Kidney epithelial cell (primary cell): ENCODE data around the gene CTU1. TPM values are rescaled to one million over a fixed set of nuclear protein-coding genes. Genes with fewer than 3 reads are reported as not detected.

Source experiments
- DNase-seq: peaks from one replicate; pipeline ENCODE4 v3.0.0-alpha.2; 2010; ENCODE audit warnings: low read depth
- H3K27me3 ChIP-seq: 2 replicates; pipeline ENCODE4 v1.6.0; 2011; ENCODE audit warnings: low read length; ENCODE audit not compliant: control insufficient read depth, insufficient read depth
- H3K36me3 ChIP-seq: 2 replicates; pipeline ENCODE4 v1.5.1; 2011; ENCODE audit warnings: low read length; ENCODE audit not compliant: control insufficient read depth, insufficient read depth
- H3K4me3 ChIP-seq: 2 replicates; pipeline ENCODE4 v1.5.1; 2011; ENCODE audit warnings: low read depth, mild to moderate bottlenecking, control low read depth, low read length
- total RNA-seq: library from RNA; depleted of rRNA; stranded (reverse); fragments of >200 nt; gene quantifications from 2 replicates; pipeline ENCODE4 v1.2.3, GENCODE V29; 2015
- TF ChIP-seq, protein P1 (sequence below): IDR thresholded peaks from 2 replicates; pipeline ENCODE4 v1.5.1; 2011; ENCODE audit warnings: mild to moderate bottlenecking, moderate library complexity, low read length, control low read depth, inconsistent platforms; ENCODE audit not compliant: insufficient read depth, poor library complexity, severe bottlenecking

CTU1 gene
- total RNA-seq, 1 donor from 2014 or later = 23.6 TPM

DNA sequence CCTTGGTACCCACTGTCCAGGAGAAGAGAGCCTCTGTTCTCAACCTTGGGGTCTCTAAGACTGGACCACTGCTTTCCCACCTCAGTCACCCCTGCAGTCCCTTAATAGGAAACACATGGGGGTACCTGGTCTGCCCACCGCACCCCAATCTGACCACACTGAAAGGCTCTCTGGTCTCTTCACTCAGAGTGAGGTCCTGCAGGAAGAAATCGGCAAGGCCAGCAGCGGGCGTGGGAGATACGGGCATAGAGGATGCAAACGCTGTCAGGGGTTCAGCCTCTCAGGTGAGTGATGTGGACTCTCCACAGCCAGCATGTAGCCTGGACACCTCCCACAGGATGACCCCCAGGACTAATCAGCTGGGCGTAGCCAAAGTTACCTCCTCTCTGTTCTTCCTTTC is 20.0 kb upstream of the CTU1 start:
- H3K4me3 ChIP-seq = no peak overlapping the region
- no peaks in the 10 kb centered on the region for H3K36me3 ChIP-seq
- H3K27me3 ChIP-seq = no peaks in the 10 kb centered on the region
- TF ChIP-seq, protein P1, sequence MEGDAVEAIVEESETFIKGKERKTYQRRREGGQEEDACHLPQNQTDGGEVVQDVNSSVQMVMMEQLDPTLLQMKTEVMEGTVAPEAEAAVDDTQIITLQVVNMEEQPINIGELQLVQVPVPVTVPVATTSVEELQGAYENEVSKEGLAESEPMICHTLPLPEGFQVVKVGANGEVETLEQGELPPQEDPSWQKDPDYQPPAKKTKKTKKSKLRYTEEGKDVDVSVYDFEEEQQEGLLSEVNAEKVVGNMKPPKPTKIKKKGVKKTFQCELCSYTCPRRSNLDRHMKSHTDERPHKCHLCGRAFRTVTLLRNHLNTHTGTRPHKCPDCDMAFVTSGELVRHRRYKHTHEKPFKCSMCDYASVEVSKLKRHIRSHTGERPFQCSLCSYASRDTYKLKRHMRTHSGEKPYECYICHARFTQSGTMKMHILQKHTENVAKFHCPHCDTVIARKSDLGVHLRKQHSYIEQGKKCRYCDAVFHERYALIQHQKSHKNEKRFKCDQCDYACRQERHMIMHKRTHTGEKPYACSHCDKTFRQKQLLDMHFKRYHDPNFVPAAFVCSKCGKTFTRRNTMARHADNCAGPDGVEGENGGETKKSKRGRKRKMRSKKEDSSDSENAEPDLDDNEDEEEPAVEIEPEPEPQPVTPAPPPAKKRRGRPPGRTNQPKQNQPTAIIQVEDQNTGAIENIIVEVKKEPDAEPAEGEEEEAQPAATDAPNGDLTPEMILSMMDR = no peak
- DNase-seq = no peak

DNA sequence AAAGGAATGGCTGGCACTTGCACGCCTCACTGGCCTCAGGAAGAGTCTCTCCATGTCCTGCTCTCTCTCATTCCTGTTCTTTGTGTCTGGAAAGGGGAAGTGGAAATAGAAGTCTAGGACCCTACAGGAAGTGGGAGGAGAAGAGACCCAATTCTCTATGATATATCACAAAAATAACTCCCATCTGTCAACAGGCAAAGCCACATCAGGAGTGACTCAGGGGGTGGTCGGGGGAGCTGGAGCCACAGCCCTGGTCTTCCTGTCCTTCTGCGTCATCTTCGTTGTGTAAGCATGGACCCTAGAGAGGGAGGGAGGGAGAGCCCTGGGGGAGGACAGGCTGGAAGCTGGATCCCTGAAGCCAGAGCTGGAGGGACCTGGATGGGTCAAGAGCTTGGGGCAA is 19.5 kb upstream of the CTU1 start:
- Histone ChIP-seq H3K36me3 (no peaks in the 10 kb centered on the region), H3K4me3 (no peak overlapping the region), H3K27me3 (no peaks in the 10 kb centered on the region)
- TF ChIP-seq, protein P1 = no peak
- no peak for DNase-seq

DNA sequence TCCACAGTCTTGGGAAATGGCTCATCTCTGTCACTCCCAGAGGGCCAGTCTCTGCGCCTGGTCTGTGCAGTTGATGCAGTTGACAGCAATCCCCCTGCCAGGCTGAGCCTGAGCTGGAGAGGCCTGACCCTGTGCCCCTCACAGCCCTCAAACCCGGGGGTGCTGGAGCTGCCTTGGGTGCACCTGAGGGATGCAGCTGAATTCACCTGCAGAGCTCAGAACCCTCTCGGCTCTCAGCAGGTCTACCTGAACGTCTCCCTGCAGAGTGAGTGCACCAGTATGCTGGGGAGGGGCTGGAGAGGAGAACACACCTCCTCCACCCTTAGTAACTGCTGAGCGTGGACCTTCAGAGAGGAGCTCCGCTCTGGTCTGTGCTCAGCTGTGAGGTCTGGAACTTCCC is 18.8 kb upstream of the CTU1 start:
- no peaks in the 10 kb centered on the region for H3K36me3 ChIP-seq
- no peak for DNase-seq
- H3K4me3 ChIP-seq = no peak overlapping the region
- TF ChIP-seq, protein P1 = no peak
- no peaks in the 10 kb centered on the region for H3K27me3 ChIP-seq

GRCh38 chr19:51125421-51126075 is 17.3 kb upstream of the CTU1 start:
- Histone ChIP-seq H3K4me3 (no peak overlapping the region), H3K27me3 (no peaks in the 10 kb centered on the region), H3K36me3 (no peaks in the 10 kb centered on the region)
- TF ChIP-seq, protein P1 = no peak
- no peak for DNase-seq

- DNase-seq = no peak
- H3K4me3 ChIP-seq = no peak within 1 kb of the TSS
- TF ChIP-seq, protein P1 = no peak
- H3K27me3 ChIP-seq = no peaks in the 10 kb centered on the region
- H3K36me3 ChIP-seq = no peaks in the 10 kb centered on the region
These were observed 16.5 kb upstream of the CTU1 start, which contains the start of gene SIGLEC9 for GRCh38 chr19:51124729-51125128. TSS of gene SIGLEC9 (plus strand) at chr19:51124906. CDS start at chr19:51124975, 69 bp downstream.

- no peak overlapping the region for H3K4me3 ChIP-seq
- no peaks in the 10 kb centered on the region for H3K36me3 ChIP-seq
- DNase-seq = no peak
- H3K27me3 ChIP-seq = no peaks in the 10 kb centered on the region
- TF ChIP-seq, protein P1 = no peak
These were observed 16.0 kb upstream of the CTU1 start for GRCh38 chr19:51124216-51124615.
